ENCODE data around the gene PARP1.
"Not testable (repeated sequence)": the region's sequence is repeated elsewhere in the genome, so short reads cannot be mapped to it uniquely, and the experiment has no call there.

The PARP1 gene

GRCh38 chr1:226351709-226352108 is 56.2 kb downstream of the PARP1 start:
- DNase-seq (ENCODE audit: low spot score): no peak

GRCh38 chr1:226350519-226350865 is 57.4 kb downstream of the PARP1 start:
- no peak for DNase-seq (ENCODE audit: low spot score)

GRCh38 chr1:226349801-226350518 is 57.9 kb downstream of the PARP1 start:
- no peak for DNase-seq (ENCODE audit: low spot score)

- no peak for DNase-seq (ENCODE audit: low spot score)
These were observed 58.8 kb downstream of the PARP1 start for GRCh38 chr1:226349081-226349480.

GRCh38 chr1:226344441-226345259 is 63.2 kb downstream of the PARP1 start:
- no peak for DNase-seq (ENCODE audit: low spot score)

GRCh38 chr1:226342656-226343055 is 65.2 kb downstream of the PARP1 start:
- DNase-seq (ENCODE audit: low spot score): no peak

- not testable (repeated sequence) for DNase-seq (ENCODE audit: low spot score)
These were observed 67.8 kb downstream of the PARP1 start for GRCh38 chr1:226340111-226340510.

- no peak for DNase-seq (ENCODE audit: low spot score)
These were observed 70.5 kb downstream of the PARP1 start for GRCh38 chr1:226337276-226337875.

GRCh38 chr1:226335661-226336060 is 72.2 kb downstream of the PARP1 start:
- no peak for DNase-seq (ENCODE audit: low spot score)

- DNase-seq (ENCODE audit: low spot score): no peak
These were observed 74.9 kb downstream of the PARP1 start for GRCh38 chr1:226332947-226333346.

GRCh38 chr1:226329237-226329636 is 78.7 kb downstream of the PARP1 start:
- DNase-seq (ENCODE audit: low spot score): no peak

- DNase-seq (ENCODE audit: low spot score): no peak
These were observed 80.1 kb downstream of the PARP1 start for GRCh38 chr1:226327761-226328162.

GRCh38 chr1:226325178-226325577 is 82.7 kb downstream of the PARP1 start:
- no peak for DNase-seq (ENCODE audit: low spot score)

GRCh38 chr1:226324479-226324878 is 83.4 kb downstream of the PARP1 start:
- DNase-seq (ENCODE audit: low spot score): no peak

GRCh38 chr1:226322986-226323385 is 84.9 kb downstream of the PARP1 start:
- no peak for DNase-seq (ENCODE audit: low spot score)

- DNase-seq (ENCODE audit: low spot score): no peak
These were observed 87.0 kb downstream of the PARP1 start for GRCh38 chr1:226320930-226321329.

- no peak for DNase-seq (ENCODE audit: low spot score)
These were observed 89.4 kb downstream of the PARP1 start for GRCh38 chr1:226318471-226318870.

- no peak for DNase-seq (ENCODE audit: low spot score)
These were observed 93.8 kb downstream of the PARP1 start for GRCh38 chr1:226314055-226314454.

- no peak for DNase-seq (ENCODE audit: low spot score)
These were observed 95.8 kb downstream of the PARP1 start for GRCh38 chr1:226312065-226312464.

GRCh38 chr1:226311376-226311775 is 96.5 kb downstream of the PARP1 start:
- no peak for DNase-seq (ENCODE audit: low spot score)

All from pons (tissue), 1 donor.